HG03558 (cell line): Measurements from ENCODE around the gene TDRKH.

Experiments used
- ATAC-seq: cut with Tn5 transposase; IDR thresholded peaks from one replicate; pipeline ENCODE4 v1.9.1; 2021; ENCODE audit warnings: moderate number of reproducible peaks; ENCODE audit not compliant: unreplicated experiment; ENCODE audit errors: extremely low read depth

TDRKH gene

GRCh38 chr1:151825751-151826660 lies 35.7 kb upstream of the TDRKH start:
- ATAC-seq = no peak

GRCh38 chr1:151825204-151825603 lies 34.9 kb upstream of the TDRKH start:
- ATAC-seq = no peak

GRCh38 chr1:151823175-151823574 lies 32.9 kb upstream of the TDRKH start:
- ATAC-seq = no peak

- no peak for ATAC-seq
Observed at GRCh38 chr1:151822404-151822803, 32.1 kb upstream of the TDRKH start.

GRCh38 chr1:151820940-151821339 lies 30.6 kb upstream of the TDRKH start:
- ATAC-seq = no peak

- ATAC-seq = no peak
Observed at GRCh38 chr1:151819976-151820623, 29.8 kb upstream of the TDRKH start.

GRCh38 chr1:151819227-151819835 lies 29.0 kb upstream of the TDRKH start:
- ATAC-seq = no peak

- ATAC-seq = no peak
Observed at GRCh38 chr1:151817353-151817730, 27.0 kb upstream of the TDRKH start.

- ATAC-seq = no peak
Observed at GRCh38 chr1:151816548-151817352, 26.4 kb upstream of the TDRKH start.

- no peak for ATAC-seq
Observed at GRCh38 chr1:151815716-151816327, 25.5 kb upstream of the TDRKH start.

GRCh38 chr1:151814971-151815545 lies 24.8 kb upstream of the TDRKH start:
- no peak for ATAC-seq

GRCh38 chr1:151814426-151814825 lies 24.1 kb upstream of the TDRKH start:
- ATAC-seq = no peak

GRCh38 chr1:151813271-151813977 lies 23.1 kb upstream of the TDRKH start:
- no peak for ATAC-seq

GRCh38 chr1:151811181-151811580 lies 20.9 kb upstream of the TDRKH start:
- ATAC-seq = no peak

GRCh38 chr1:151809985-151810556 lies 19.8 kb upstream of the TDRKH start:
- no peak for ATAC-seq

GRCh38 chr1:151809290-151809984 lies 19.1 kb upstream of the TDRKH start:
- no peak for ATAC-seq

- ATAC-seq = no peak
Observed at GRCh38 chr1:151807766-151808165, 17.5 kb upstream of the TDRKH start.

GRCh38 chr1:151807131-151807530 lies 16.8 kb upstream of the TDRKH start:
- ATAC-seq = no peak
